OCI-LY3 (cell line): ENCODE measurements around the gene SPI1.

ENCODE experiments used
- H2AFZ ChIP-seq: fragments of 200-600, 300-600 bp; shearing (Covaris generic); 2 replicates; pipeline ENCODE4 v1.6.0; 2014; ENCODE audit warnings: antibody characterized with exemption, low read depth, low read length
- H3K27ac ChIP-seq: fragments of 200-600, 300-600 bp; sonication (generic); 2 replicates; pipeline ENCODE4 v1.5.1; 2014; ENCODE audit warnings: mild to moderate bottlenecking, low read length, moderate library complexity, mixed read lengths
- H3K27me3 ChIP-seq: fragments of 200-600, 300-600 bp; sonication (generic); 2 replicates; pipeline ENCODE4 v1.6.1; 2014; ENCODE audit warnings: low read depth, low read length, mixed read lengths
- H3K36me3 ChIP-seq: fragments of 200-600, 300-600 bp; sonication (generic); replicated peaks from 2 replicates; pipeline ENCODE3; 2014; ENCODE audit warnings: low read depth, low read length, mixed read lengths
- H3K4me1 ChIP-seq: fragments of 300-600, 200-600 bp; sonication (generic); 2 replicates; pipeline ENCODE4 v1.6.1; 2014; ENCODE audit warnings: low read length, mixed read lengths
- H3K4me2 ChIP-seq: fragments of 200-600, 300-600 bp; sonication (generic); 2 replicates; pipeline ENCODE4 v1.6.1; 2014; ENCODE audit warnings: low read length, mixed read lengths
- H3K4me3 ChIP-seq: fragments of 300-600, 200-600 bp; sonication (generic); 2 replicates; pipeline ENCODE4 v1.5.1; 2014; ENCODE audit warnings: antibody characterized with exemption, mild to moderate bottlenecking, low read length, moderate library complexity
- H3K79me2 ChIP-seq: fragments of 300-600, 200-600 bp; shearing (Covaris generic); 2 replicates; pipeline ENCODE4 v1.6.1; 2014; ENCODE audit warnings: mild to moderate bottlenecking, low read length, mixed read lengths
- H3K9ac ChIP-seq: fragments of 300-600, 200-600 bp; shearing (Covaris generic); 2 replicates; pipeline ENCODE4 v1.6.0; 2014; ENCODE audit warnings: mild to moderate bottlenecking, low read length, moderate library complexity
- H3K9me3 ChIP-seq: fragments of 200-600, 300-600 bp; shearing (Covaris generic); 2 replicates; pipeline ENCODE4 v1.6.1; 2014; ENCODE audit warnings: low read length, mixed read lengths; ENCODE audit not compliant: insufficient read depth
- H4K20me1 ChIP-seq: fragments of 200-600, 300-600 bp; sonication (generic); 2 replicates; pipeline ENCODE4 v1.6.1; 2016; ENCODE audit warnings: low read length, mixed read lengths; ENCODE audit not compliant: insufficient read depth
- EZH2phosphoT487 ChIP-seq: fragments of 200-600 bp; shearing (Covaris generic); IDR thresholded peaks from 2 replicates; pipeline ENCODE4 v1.6.1; 2018; ENCODE audit warnings: antibody characterized with exemption, mixed run types, low read depth
- TF ChIP-seq, protein P1 (sequence below): fragments of 200-600, 300-600 bp; sonication (generic); IDR thresholded peaks from 2 replicates; pipeline ENCODE4 v1.5.1; 2014; ENCODE audit warnings: antibody characterized with exemption, low read length, low read depth

Gene SPI1

DNA sequence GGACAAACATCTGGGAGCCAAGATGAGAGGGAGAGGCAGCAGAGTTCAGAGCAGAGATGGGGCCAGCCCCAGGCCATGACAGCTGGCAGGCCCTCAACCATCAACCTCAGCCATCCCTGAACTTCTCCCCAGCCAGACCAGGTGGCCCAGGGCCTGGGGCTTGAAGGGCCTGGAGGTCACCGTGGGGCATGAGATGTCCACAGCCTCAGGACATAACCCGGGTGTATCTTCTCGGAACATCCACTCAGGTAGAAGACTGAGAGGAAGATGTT is 17.6 kb upstream of the SPI1 start:
- H3K9ac ChIP-seq, result no peak overlapping the region
- no peaks in the 10 kb centered on the region for H4K20me1 ChIP-seq

DNA sequence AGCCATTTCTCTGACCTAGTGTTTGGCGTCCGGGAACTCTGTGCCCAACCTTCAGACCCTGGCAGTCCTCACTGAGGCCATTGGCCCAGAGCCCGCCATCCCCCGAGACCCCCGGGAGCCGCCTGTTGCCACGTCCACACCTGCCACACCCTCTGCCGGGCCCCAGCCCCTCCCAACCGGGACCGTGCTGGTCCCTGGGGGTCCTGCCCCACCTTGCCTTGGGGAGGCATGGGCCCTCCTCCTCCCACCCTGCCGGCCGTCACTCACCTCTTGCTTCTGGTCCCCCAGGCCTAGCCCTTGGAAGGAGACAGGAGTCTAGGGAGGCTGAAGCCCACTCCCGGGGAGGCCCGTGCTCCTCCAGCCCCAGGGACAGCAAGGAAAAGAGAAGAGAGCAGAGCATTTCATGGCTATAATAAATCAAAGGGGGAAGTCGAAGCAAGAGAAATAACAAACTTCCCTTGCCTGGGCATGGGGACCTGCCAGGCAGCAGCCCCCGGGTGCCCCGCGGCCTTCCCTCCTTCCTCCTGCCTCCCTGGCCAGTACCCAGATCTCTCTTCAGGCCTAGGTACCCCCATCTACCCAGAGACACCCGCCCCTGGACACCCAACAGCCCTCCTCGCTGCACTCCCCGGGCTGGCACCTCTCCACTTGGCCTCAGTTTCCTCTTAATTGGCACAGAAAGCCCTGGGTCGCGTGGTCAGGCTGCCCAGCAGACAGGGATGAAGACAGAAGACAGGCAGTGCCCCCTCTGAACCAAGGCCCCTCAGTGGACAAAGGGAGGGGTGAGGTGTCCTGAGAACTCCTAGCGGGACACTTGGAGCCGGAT is 17.1 kb upstream of the SPI1 start:
- peak overlapping the region; percentile 69 for H3K4me2 ChIP-seq
- TF ChIP-seq, protein P1, sequence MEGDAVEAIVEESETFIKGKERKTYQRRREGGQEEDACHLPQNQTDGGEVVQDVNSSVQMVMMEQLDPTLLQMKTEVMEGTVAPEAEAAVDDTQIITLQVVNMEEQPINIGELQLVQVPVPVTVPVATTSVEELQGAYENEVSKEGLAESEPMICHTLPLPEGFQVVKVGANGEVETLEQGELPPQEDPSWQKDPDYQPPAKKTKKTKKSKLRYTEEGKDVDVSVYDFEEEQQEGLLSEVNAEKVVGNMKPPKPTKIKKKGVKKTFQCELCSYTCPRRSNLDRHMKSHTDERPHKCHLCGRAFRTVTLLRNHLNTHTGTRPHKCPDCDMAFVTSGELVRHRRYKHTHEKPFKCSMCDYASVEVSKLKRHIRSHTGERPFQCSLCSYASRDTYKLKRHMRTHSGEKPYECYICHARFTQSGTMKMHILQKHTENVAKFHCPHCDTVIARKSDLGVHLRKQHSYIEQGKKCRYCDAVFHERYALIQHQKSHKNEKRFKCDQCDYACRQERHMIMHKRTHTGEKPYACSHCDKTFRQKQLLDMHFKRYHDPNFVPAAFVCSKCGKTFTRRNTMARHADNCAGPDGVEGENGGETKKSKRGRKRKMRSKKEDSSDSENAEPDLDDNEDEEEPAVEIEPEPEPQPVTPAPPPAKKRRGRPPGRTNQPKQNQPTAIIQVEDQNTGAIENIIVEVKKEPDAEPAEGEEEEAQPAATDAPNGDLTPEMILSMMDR, result no peak
- TF ChIP-seq EZH2phosphoT487, result no peak
- peak overlapping the region; percentile 97 for H2AFZ ChIP-seq
- peaks cover 49% of the 10 kb centered on the region for H3K4me1 ChIP-seq
- peak overlapping the region; percentile 66 for H3K9ac ChIP-seq
- H3K4me3 ChIP-seq, result peak overlapping the region; percentile 60
- peak overlapping the region; percentile 77 for H3K27ac ChIP-seq
- no peaks in the 10 kb centered on the region; the same call in 1 of the 2 replicates for H3K9me3 ChIP-seq
- H4K20me1 ChIP-seq, result no peaks in the 10 kb centered on the region
- no peaks in the 10 kb centered on the region for H3K36me3 ChIP-seq
- H3K79me2 ChIP-seq, result no peaks in the 10 kb centered on the region
- H3K27me3 ChIP-seq, result no peaks in the 10 kb centered on the region

More for the DNA sequence above, 17.6 kb upstream of the SPI1 start:
- H3K27ac ChIP-seq, result no peak overlapping the region
- no peaks in the 10 kb centered on the region for H3K27me3 ChIP-seq
- H3K4me3 ChIP-seq, result no peak overlapping the region
- no peaks in the 10 kb centered on the region; the same call in 1 of the 2 replicates for H3K9me3 ChIP-seq
- TF ChIP-seq, protein P1, result no peak
- no peaks in the 10 kb centered on the region for H3K79me2 ChIP-seq
- peaks cover 49% of the 10 kb centered on the region for H3K4me1 ChIP-seq
- no peak overlapping the region for H3K4me2 ChIP-seq
- H2AFZ ChIP-seq, result peak overlapping the region; percentile 6; the same call in 1 of the 2 replicates
- no peaks in the 10 kb centered on the region for H3K36me3 ChIP-seq

DNA sequence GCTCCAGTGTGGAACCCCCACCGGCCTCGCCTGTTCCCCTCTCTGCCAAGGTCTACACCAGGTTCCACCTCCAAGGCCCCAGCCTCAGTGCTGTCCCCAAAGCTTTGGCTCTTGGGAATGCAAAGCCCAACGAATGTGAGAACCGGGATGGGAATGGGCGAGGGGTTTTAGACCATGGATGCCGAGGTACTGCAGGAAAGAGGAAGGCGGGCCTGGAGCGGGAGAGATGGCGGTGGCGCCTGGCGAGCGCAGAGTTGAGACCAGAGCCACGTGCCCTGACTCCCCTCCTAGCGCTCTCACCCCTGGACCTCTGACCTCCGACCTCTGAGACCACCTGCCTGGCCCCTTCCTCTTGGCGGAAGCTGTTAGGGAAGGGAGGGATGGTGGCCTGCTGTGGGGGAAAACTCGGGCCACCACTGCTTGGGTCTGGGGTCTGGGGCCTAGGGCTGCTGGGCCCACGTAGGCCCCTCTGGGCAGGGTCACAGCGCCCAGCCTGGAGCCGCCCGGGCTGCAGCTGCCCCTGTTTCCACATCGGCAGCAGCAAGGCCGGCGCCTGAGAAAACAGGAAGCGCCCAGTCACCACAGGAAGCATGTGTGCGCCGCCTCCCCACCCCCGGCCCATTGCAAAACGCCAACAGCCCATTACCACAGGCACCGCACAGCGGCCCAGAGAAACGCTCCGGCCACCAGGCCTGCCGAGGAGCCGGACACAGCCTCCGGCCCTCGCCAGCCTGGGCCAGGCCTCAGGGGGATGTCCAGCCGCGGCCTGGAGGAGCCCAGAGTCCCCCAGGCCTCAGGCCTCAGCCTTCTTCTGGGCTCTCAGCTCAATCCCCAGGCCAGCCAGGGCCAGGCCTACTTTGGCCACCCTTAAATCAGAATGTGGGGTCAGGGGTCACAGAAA is 16.2 kb upstream of the SPI1 start:
- Histone ChIP-seq H3K4me1 (peaks cover 46% of the 10 kb centered on the region), H4K20me1 (no peaks in the 10 kb centered on the region), H3K9me3 (no peaks in the 10 kb centered on the region), H3K4me2 (peak overlapping the region; percentile 69), H3K27ac (peak overlapping the region; percentile 77), H3K27me3 (no peaks in the 10 kb centered on the region), H2AFZ (peak overlapping the region; percentile 97), H3K36me3 (no peaks in the 10 kb centered on the region), H3K4me3 (peak overlapping the region; percentile 60), H3K79me2 (no peaks in the 10 kb centered on the region), H3K9ac (peak overlapping the region; percentile 66)
- no peak for TF ChIP-seq EZH2phosphoT487
- TF ChIP-seq, protein P1, result no peak

DNA sequence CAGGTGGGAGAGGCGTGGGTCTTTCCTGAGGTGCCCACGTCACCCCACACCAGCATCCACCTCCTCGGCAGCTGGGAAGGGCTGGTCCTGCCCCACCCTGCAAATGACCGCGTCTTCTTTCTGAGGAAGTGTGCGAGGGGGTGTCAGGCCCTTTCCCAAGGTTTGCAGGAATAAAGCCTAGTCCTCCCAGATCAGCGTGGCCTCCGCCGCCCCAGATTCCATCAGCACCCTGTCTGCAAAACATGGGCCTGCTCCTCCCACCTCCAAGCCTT is 15.6 kb upstream of the SPI1 start:
- Histone ChIP-seq H3K4me2 (peak overlapping the region; percentile 69; the same call in 1 of the 2 replicates), H3K4me1 (peaks cover 42% of the 10 kb centered on the region), H3K9ac (peak overlapping the region; percentile 66; the same call in 1 of the 2 replicates), H3K4me3 (no peak overlapping the region), H4K20me1 (no peaks in the 10 kb centered on the region), H2AFZ (peak overlapping the region; percentile 97; the same call in 1 of the 2 replicates), H3K27me3 (no peaks in the 10 kb centered on the region), H3K79me2 (no peaks in the 10 kb centered on the region), H3K9me3 (no peaks in the 10 kb centered on the region), H3K27ac (no peak overlapping the region), H3K36me3 (no peaks in the 10 kb centered on the region)
- no peak for TF ChIP-seq EZH2phosphoT487
- TF ChIP-seq, protein P1, result no peak
